Measurements from ENCODE around the gene CACUL1.

CACUL1 gene

GRCh38 chr10:118720685-118721538, 33.9 kb downstream of the CACUL1 start:
- Histone ChIP-seq H3F3A (ENCODE audit: control insufficient read depth, insufficient read depth) (peaks cover 10% of the 10 kb centered on the region; the same call in 1 of the 2 replicates), H3K27ac (ENCODE audit: low read depth, low read length) (no peak overlapping the region), H3K9me2 (replicated peaks; ENCODE audit: control insufficient read depth, low read length) (no peaks in the 10 kb centered on the region), H3K4me1 (ENCODE audit: control insufficient read depth, low read length) (peaks cover 21% of the 10 kb centered on the region), H3K27me3 (ENCODE audit: control insufficient read depth, low read length) (no peaks in the 10 kb centered on the region), H3K36me3 (ENCODE audit: control insufficient read depth, low read length) (peaks cover 20% of the 10 kb centered on the region), H3K4me3 (ENCODE audit: low read length) (no peak overlapping the region), H3K79me2 (ENCODE audit: control insufficient read depth, low read length) (peaks cover 25% of the 10 kb centered on the region), H3K9me3 (ENCODE audit: control insufficient read depth, insufficient read depth, low read length) (no peaks in the 10 kb centered on the region), H4K20me1 (ENCODE audit: control insufficient read depth, insufficient read depth, low read depth, low read length) (no peaks in the 10 kb centered on the region), H3K4me2 (ENCODE audit: low read length) (no peak overlapping the region)
- TF ChIP-seq EZH2phosphoT487 (IDR thresholded peaks at IDR 0.05; ENCODE audit: borderline replicate concordance, low read length), result no peak
- TF ChIP-seq CTCF (IDR thresholded peaks at IDR 0.05; ENCODE audit: low read depth, low read length, poor library complexity, severe bottlenecking), result peak; percentile 78

- no peaks in the 10 kb centered on the region for H3K9me3 ChIP-seq (ENCODE audit: control insufficient read depth, insufficient read depth, low read length)
- no peaks in the 10 kb centered on the region for H3F3A ChIP-seq (ENCODE audit: control insufficient read depth, insufficient read depth)
- no peak for TF ChIP-seq CTCF (IDR thresholded peaks at IDR 0.05; ENCODE audit: low read depth, low read length, poor library complexity, severe bottlenecking)
- no peak for TF ChIP-seq EZH2phosphoT487 (IDR thresholded peaks at IDR 0.05; ENCODE audit: borderline replicate concordance, low read length)
- no peak overlapping the region for H3K4me3 ChIP-seq (ENCODE audit: low read length)
- H4K20me1 ChIP-seq (ENCODE audit: control insufficient read depth, insufficient read depth, low read depth, low read length), result no peaks in the 10 kb centered on the region
- H3K79me2 ChIP-seq (ENCODE audit: control insufficient read depth, low read length), result peaks cover 7% of the 10 kb centered on the region
- H3K4me2 ChIP-seq (ENCODE audit: low read length), result no peak overlapping the region
- no peak overlapping the region for H3K27ac ChIP-seq (ENCODE audit: low read depth, low read length)
- H3K36me3 ChIP-seq (ENCODE audit: control insufficient read depth, low read length), result peaks cover 10% of the 10 kb centered on the region; the same call in 1 of the 2 replicates
- no peaks in the 10 kb centered on the region for H3K4me1 ChIP-seq (ENCODE audit: control insufficient read depth, low read length)
- no peaks in the 10 kb centered on the region for H3K9me2 ChIP-seq (replicated peaks; ENCODE audit: control insufficient read depth, low read length)
- H3K27me3 ChIP-seq (ENCODE audit: control insufficient read depth, low read length), result no peaks in the 10 kb centered on the region
Measured at GRCh38 chr10:118714366-118714765, 40.4 kb downstream of the CACUL1 start.

- H3K79me2 ChIP-seq (ENCODE audit: control insufficient read depth, low read length), result peaks cover 4% of the 10 kb centered on the region; the same call in 1 of the 2 replicates
- no peak overlapping the region for H3K4me2 ChIP-seq (ENCODE audit: low read length)
- no peaks in the 10 kb centered on the region for H3K9me3 ChIP-seq (ENCODE audit: control insufficient read depth, insufficient read depth, low read length)
- TF ChIP-seq CTCF (IDR thresholded peaks at IDR 0.05; ENCODE audit: low read depth, low read length, poor library complexity, severe bottlenecking) (no peak), EZH2phosphoT487 (IDR thresholded peaks at IDR 0.05; ENCODE audit: borderline replicate concordance, low read length) (no peak)
- H3K27ac ChIP-seq (ENCODE audit: low read depth, low read length), result no peak overlapping the region
- H3K27me3 ChIP-seq (ENCODE audit: control insufficient read depth, low read length), result no peaks in the 10 kb centered on the region
- no peaks in the 10 kb centered on the region for H3K4me1 ChIP-seq (ENCODE audit: control insufficient read depth, low read length)
- H3F3A ChIP-seq (ENCODE audit: control insufficient read depth, insufficient read depth), result no peaks in the 10 kb centered on the region
- H3K36me3 ChIP-seq (ENCODE audit: control insufficient read depth, low read length), result peaks cover 6% of the 10 kb centered on the region; the same call in 1 of the 2 replicates
- H3K9me2 ChIP-seq (replicated peaks; ENCODE audit: control insufficient read depth, low read length), result no peaks in the 10 kb centered on the region
- H3K4me3 ChIP-seq (ENCODE audit: low read length), result no peak overlapping the region
- H4K20me1 ChIP-seq (ENCODE audit: control insufficient read depth, insufficient read depth, low read depth, low read length), result no peaks in the 10 kb centered on the region
Measured at GRCh38 chr10:118712930-118713634, 41.7 kb downstream of the CACUL1 start.
